Measurements from ENCODE around the gene ERVK3-1. TPM values are rescaled to one million over a fixed set of nuclear protein-coding genes. Genes with fewer than 3 reads are reported as not detected.

ERVK3-1 gene
- total RNA-seq, 1 donor = 34.5 TPM

DNA sequence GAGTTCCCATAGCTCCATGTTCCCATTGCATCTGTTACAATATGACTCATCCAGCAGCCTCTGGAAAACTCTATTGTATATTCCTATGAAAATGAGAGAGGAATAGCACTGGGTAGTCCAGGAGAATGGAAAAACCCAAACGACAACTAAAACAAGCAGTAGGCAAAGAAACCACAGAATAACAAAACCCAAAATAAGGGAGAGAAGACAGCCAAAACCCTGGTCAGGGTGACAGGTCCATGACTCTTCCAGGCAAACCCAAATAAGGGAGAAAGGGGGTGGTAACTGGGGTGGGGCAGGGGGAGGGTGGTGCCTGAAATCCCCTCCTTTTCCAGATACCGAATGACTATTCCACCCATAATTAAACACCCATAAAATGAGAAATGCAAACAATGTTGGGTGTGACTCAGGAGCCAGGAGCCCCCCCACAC, 30.4 kb upstream of the ERVK3-1 start:
- H3K4me3 ChIP-seq (ENCODE audit: low read depth, low read length) = no peak overlapping the region

DNA sequence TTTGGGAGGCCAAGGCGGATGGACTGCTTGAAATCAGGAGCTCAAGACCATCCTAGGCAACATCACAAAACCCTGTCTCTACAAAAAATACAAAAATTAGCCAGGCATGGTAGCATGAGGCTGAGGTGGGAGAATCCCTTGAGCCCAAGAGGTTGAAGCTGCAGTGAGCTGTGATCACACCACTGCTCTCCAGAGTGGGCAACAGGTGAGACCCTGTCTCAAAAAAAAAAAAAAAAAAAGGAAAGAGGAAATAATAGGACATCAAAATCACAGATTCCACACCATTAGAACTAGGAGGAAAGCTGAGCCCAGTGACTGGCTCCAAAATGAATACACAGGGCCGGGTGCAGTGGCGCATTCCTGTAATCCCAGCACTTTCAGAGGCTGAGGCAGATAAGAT, 29.6 kb upstream of the ERVK3-1 start:
- DNase-seq (ENCODE audit: low read depth) = no peak
- no peak overlapping the region for H3K4me3 ChIP-seq (ENCODE audit: low read depth, low read length)
- TF ChIP-seq, protein P1, sequence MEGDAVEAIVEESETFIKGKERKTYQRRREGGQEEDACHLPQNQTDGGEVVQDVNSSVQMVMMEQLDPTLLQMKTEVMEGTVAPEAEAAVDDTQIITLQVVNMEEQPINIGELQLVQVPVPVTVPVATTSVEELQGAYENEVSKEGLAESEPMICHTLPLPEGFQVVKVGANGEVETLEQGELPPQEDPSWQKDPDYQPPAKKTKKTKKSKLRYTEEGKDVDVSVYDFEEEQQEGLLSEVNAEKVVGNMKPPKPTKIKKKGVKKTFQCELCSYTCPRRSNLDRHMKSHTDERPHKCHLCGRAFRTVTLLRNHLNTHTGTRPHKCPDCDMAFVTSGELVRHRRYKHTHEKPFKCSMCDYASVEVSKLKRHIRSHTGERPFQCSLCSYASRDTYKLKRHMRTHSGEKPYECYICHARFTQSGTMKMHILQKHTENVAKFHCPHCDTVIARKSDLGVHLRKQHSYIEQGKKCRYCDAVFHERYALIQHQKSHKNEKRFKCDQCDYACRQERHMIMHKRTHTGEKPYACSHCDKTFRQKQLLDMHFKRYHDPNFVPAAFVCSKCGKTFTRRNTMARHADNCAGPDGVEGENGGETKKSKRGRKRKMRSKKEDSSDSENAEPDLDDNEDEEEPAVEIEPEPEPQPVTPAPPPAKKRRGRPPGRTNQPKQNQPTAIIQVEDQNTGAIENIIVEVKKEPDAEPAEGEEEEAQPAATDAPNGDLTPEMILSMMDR (IDR thresholded peaks at IDR 0.05; ENCODE audit: insufficient read depth, low read depth, low read length) = no peak

More for the DNA sequence above, 30.4 kb upstream of the ERVK3-1 start:
- TF ChIP-seq, protein P1 (IDR thresholded peaks at IDR 0.05; ENCODE audit: insufficient read depth, low read depth, low read length) = no peak
- peak; percentile 73 for DNase-seq (ENCODE audit: low read depth)

DNA sequence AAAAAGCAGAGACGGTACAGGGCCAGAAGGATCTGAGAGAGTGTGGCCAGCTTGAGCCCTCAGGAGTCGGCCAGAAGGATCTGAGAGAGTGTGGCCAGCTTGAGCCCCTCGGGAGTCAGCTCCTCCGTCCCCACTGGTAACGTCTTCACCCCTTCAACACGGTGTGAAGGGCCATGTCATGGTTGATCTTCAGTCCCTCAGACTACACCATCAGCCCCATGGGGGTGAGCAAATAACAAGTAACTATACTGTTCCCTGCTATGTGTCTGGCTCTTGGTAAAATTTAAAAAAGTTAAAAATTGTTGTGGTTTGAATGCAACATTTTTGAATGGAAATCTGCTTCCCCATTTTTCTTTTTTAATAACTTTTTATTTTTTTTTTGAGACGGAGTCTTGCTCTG, 28.0 kb upstream of the ERVK3-1 start:
- TF ChIP-seq, protein P1 (IDR thresholded peaks at IDR 0.05; ENCODE audit: insufficient read depth, low read depth, low read length) = no peak
- no peak overlapping the region for H3K4me3 ChIP-seq (ENCODE audit: low read depth, low read length)
- no peak for DNase-seq (ENCODE audit: low read depth)

DNA sequence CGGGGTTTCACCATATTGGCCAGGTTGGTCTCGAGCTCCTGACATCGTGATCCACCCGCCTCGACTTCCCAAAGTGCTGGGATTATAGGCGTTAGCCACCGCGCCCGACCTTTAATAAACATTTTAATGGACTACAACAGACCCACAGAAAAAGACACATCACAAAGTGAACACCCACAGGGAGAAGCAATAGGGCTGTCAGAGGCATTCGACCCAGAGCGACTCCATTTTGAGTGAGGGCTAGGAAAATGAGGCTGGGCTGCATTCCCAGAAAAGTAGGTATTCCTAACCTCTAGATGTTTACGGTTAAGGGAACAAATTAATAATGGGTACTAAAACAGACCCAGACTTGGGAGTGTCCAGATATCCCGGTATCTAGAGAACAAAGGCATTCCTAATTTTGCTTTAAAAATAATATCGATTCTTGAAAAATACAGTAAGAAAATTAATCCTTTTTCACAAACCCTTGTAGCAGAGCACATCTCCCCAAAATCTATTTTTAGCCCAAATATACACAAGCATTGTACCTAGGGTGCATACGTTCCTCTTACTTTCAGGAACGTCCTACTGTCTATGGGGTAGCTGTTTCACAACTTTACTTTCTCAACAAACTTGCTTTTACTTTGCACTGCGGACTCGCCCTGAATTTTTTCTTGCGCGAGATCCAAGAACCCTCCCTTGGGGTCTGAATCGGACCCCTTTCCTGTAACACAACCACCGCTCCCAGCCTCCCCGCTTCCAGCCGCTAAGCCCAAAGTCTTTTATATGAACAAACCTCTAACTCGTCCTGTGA, 27.2 kb upstream of the ERVK3-1 start:
- peak overlapping the region; percentile 94 for H3K4me3 ChIP-seq (ENCODE audit: low read depth, low read length)
- TF ChIP-seq, protein P1 (IDR thresholded peaks at IDR 0.05; ENCODE audit: insufficient read depth, low read depth, low read length) = no peak
- no peak for DNase-seq (ENCODE audit: low read depth)

DNA sequence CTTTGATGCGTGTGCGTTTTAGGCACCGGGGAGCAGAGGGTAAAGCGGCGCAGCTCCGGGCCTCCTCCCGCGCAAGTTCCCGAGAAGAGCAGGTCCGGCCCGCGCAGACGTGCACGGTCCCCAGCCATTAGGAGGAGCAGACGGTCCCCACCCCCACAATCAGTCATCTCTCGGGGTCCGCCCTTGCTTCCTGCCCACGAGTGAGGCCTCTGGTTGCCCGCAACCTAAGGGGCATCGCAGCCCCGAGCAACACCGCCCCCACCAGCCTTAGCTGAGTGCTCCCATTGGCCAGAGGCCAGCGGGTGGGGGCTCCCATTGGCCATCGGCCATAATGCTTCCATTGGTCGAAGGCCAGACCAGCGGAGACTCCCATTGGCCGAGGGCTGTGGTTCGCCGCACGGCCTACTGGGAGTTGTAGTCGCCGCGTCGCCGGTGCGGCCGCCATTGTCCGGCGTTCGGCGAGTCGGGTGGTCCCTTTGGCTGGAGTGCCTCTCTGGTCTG, 26.6 kb upstream of the ERVK3-1 start, which contains the start of gene ZNF8:
Gene ZNF8 (plus strand): TSS at position 415 of the 501 bp plus-strand sequence. CDS start 127 bp downstream, outside the sequence.
- TF ChIP-seq, protein P1 (IDR thresholded peaks at IDR 0.05; ENCODE audit: insufficient read depth, low read depth, low read length) = no peak
- peak within 1 kb of the TSS; percentile 94 for H3K4me3 ChIP-seq (ENCODE audit: low read depth, low read length)
- DNase-seq (ENCODE audit: low read depth) = peak; percentile 99

DNA sequence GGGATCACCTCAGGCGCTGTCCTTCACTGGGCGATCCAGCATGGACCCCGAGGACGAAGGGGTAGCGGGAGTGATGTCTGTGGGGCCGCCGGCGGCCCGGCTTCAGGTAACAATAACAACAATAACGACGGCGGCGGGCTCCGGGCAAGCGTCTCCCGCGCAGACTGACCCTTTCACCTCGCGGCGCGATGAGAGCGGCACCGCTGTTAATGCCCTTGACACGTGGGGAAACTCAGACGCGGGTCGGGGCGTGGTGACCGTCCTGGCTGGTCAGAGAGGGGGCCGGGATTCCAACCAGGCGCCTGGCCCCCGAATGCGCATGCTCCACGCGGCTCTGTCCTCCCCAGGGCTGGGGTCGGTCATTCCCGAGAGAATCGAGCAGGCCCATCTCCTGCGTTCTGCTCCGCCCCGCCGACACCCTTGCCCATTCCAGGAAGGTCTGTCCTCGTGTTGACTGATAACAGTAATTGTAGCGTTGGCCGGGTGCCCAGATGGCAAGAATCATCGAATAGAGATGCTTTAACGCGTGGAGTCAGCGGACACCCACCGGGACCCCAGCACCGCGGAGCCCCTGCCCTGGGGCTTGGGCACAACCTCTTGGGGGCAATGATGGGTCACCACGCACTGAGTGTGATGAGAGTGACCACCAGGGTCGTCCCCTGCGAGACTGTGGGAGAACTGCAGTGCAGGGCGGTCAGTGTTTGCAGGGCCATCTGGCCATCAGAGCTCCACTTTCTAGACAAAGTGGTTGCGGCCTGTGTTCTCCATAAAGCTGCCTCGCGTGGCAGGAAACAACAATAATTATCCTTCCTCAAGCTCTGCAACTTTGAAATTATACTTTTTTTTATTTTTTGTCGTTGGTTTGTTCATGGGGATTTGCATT, 25.9 kb upstream of the ERVK3-1 start:
- peak; percentile 70 for DNase-seq (ENCODE audit: low read depth)
- H3K4me3 ChIP-seq (ENCODE audit: low read depth, low read length) = peak overlapping the region; percentile 94
- TF ChIP-seq, protein P1 (IDR thresholded peaks at IDR 0.05; ENCODE audit: insufficient read depth, low read depth, low read length) = no peak
